Thoracic aorta (tissue), 2 donors: Measurements from ENCODE around the gene CAMSAP2. TPM values are rescaled to one million over a fixed set of nuclear protein-coding genes. Genes with fewer than 3 reads are reported as not detected.

ENCODE experiments used
- ATAC-seq: fragments of 150-250 bp; one replicate; pipeline ENCODE4 v1.8.0; 2017; ENCODE audit warnings: low read depth; ENCODE audit not compliant: insufficient number of reproducible peaks, low FRiP score
- DNase-seq: peaks from one replicate; pipeline ENCODE4 v3.0.0-alpha.2; 2020; ENCODE audit warnings: low spot score
- H3K27ac ChIP-seq, 2 donors: fragments of 200-600 bp; sonication (generic); 1 replicate in 1 of 2; 2 replicates in 1 of 2; pipeline ENCODE4 v1.5.1; 2016; ENCODE audit warnings: mild to moderate bottlenecking in 2 of 2, moderate library complexity in 2 of 2
- H3K27me3 ChIP-seq: fragments of 200-600 bp; sonication (generic); replicated peaks from 2 replicates; pipeline ENCODE4 v1.6.0; 2016; ENCODE audit warnings: mild to moderate bottlenecking; ENCODE audit not compliant: insufficient read depth
- H3K36me3 ChIP-seq: fragments of 200-600 bp; sonication (generic); one replicate; pipeline ENCODE4 v1.5.1; 2016
- H3K4me1 ChIP-seq, 2 donors: fragments of 200-600 bp; sonication (generic); 1 replicate in 1 of 2; 2 replicates in 1 of 2; pipeline versions ENCODE4 v1.5.1 to v1.6.0; 2016; ENCODE audit warnings: low read depth in 2 of 2, mild to moderate bottlenecking in 1 of 2; ENCODE audit not compliant: control insufficient read depth in 1 of 2
- H3K4me3 ChIP-seq: fragments of 200-600 bp; sonication (generic); 2 replicates; pipeline ENCODE4 v1.5.1; 2016; ENCODE audit warnings: mild to moderate bottlenecking
- H3K9me3 ChIP-seq: fragments of 200-600 bp; sonication (generic); 2 replicates; pipeline ENCODE4 v1.5.1; 2016
- total RNA-seq, 2 donors: library from RNA; depleted of rRNA; stranded (reverse); fragments of >200 nt; gene quantifications; one replicate each; pipeline versions ENCODE4 v1.1.0 to v1.2.3, GENCODE V29; 2016
- TF ChIP-seq, protein P1 (sequence below): fragments of 200-600 bp; sonication (generic); IDR thresholded peaks from one replicate; pipeline ENCODE4 v1.5.1; 2019; ENCODE audit warnings: antibody characterized with exemption

Gene CAMSAP2
- total RNA-seq, 2 donors from 2014 or later: 46.4 to 60.7 TPM

DNA sequence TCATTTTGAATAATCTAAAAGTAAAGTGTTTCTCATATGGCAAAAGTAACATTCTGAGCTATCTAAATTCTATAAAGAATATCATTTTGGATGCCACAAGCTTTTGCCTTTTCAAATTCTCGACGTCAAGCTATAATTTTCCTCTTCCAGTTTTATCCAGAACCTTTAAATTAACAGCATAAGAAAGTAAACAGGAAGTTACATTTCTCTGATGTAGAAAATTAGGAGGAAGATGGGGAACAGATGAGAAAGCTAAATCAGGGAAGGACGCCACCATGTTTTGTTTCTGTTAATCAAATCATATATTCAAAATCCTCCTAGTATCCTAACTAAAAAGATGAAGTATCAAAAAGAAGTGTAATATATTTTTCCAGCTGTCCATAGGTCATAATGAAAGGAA lies 8.8 kb upstream of the CAMSAP2 start:
- TF ChIP-seq, protein P1, sequence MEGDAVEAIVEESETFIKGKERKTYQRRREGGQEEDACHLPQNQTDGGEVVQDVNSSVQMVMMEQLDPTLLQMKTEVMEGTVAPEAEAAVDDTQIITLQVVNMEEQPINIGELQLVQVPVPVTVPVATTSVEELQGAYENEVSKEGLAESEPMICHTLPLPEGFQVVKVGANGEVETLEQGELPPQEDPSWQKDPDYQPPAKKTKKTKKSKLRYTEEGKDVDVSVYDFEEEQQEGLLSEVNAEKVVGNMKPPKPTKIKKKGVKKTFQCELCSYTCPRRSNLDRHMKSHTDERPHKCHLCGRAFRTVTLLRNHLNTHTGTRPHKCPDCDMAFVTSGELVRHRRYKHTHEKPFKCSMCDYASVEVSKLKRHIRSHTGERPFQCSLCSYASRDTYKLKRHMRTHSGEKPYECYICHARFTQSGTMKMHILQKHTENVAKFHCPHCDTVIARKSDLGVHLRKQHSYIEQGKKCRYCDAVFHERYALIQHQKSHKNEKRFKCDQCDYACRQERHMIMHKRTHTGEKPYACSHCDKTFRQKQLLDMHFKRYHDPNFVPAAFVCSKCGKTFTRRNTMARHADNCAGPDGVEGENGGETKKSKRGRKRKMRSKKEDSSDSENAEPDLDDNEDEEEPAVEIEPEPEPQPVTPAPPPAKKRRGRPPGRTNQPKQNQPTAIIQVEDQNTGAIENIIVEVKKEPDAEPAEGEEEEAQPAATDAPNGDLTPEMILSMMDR: no peak
- H3K4me3 ChIP-seq: peak overlapping the region; percentile 26
- peaks cover 3 to 20% of the 10 kb centered on the region in 2 donors for H3K4me1 ChIP-seq
- no peaks in the 10 kb centered on the region for H3K9me3 ChIP-seq
- ATAC-seq: no peak
- H3K27ac ChIP-seq: peak overlapping the region; percentile 64 to 70
- no peak for DNase-seq
- no peaks in the 10 kb centered on the region for H3K36me3 ChIP-seq
- no peaks in the 10 kb centered on the region for H3K27me3 ChIP-seq

DNA sequence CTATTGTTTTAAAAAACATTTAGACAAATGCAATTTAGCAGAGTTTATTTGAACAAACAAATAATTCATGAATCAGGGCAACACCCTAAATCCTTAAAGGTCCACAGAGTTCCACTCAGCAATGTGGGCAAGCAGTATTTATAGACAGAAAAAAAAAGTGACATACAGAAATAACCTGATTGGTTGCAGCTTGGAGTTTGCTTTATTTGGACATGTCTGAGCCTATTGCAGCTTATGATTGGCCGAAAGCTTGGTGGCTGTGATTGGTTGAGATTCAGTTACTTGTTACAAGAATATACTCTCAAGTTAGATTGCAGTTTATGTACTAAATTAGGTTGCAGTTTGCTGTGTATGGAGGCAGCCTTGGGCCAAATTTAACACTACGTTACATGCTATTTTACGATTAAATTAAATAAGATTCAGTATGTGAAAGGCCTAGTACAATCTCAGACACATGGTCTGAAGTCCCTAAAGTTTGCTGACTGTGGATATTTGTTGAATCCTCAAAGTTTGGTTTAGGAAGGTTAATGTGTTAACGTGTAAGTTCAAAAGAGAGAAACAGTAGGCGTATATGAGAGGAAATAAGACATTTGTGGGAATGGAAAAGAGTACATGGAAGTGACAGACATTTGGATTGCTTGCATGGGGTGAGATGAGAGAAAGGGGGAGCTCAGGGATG lies 6.9 kb upstream of the CAMSAP2 start:
- no peak for ATAC-seq

GRCh38 chr1:200732438-200732837 lies 6.3 kb upstream of the CAMSAP2 start:
- no peak overlapping the region for H3K4me3 ChIP-seq
- ATAC-seq (no peak), DNase-seq (no peak)
- H3K9me3 ChIP-seq: no peaks in the 10 kb centered on the region
- no peaks in the 10 kb centered on the region for H3K36me3 ChIP-seq
- H3K27ac ChIP-seq: no peak overlapping the region
- no peaks in the 10 kb centered on the region for H3K27me3 ChIP-seq
- TF ChIP-seq, protein P1: no peak
- H3K4me1 ChIP-seq: peaks cover 3 to 20% of the 10 kb centered on the region in 2 donors

More for the DNA sequence above, 6.9 kb upstream of the CAMSAP2 start:
- Histone ChIP-seq H3K4me1 (peaks cover 3 to 20% of the 10 kb centered on the region in 2 donors), H3K4me3 (no peak overlapping the region), H3K27ac (no peak overlapping the region), H3K9me3 (no peaks in the 10 kb centered on the region), H3K36me3 (no peaks in the 10 kb centered on the region), H3K27me3 (no peaks in the 10 kb centered on the region)
- no peak for DNase-seq
- TF ChIP-seq, protein P1: no peak

DNA sequence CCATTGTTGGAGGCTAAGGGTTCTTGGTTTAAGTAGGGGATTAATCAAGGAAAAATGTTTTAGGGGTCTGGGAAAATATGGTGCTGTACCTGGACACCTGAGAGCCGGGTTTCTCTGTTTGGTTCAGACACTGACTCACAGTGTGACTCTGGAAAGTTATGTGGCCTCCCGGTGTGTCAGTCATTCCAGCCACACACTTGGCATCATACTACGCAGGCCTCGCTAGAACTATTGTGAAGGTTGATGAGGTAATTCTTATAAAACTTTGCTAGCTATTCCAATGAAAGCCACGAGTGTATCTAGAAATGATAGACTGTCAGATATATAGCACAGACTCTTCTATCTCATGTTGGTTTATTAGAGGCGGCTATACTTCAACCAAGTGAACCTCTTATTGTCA lies 4.8 kb upstream of the CAMSAP2 start:
- Histone ChIP-seq H3K27ac (no peak overlapping the region), H3K4me3 (no peak overlapping the region), H3K27me3 (no peaks in the 10 kb centered on the region), H3K4me1 (peaks cover 8 to 21% of the 10 kb centered on the region in 2 donors), H3K36me3 (no peaks in the 10 kb centered on the region), H3K9me3 (no peaks in the 10 kb centered on the region)
- TF ChIP-seq, protein P1: no peak
- ATAC-seq (no peak), DNase-seq (no peak)

- H3K4me3 ChIP-seq: peak overlapping the region; percentile 82
- H3K36me3 ChIP-seq: no peaks in the 10 kb centered on the region
- TF ChIP-seq, protein P1: no peak
- ATAC-seq: no peak
- H3K9me3 ChIP-seq: no peaks in the 10 kb centered on the region
- H3K4me1 ChIP-seq: peaks cover 5 to 9% of the 10 kb centered on the region in 2 donors
- H3K27ac ChIP-seq: peak overlapping the region; percentile 55 to 98
- DNase-seq: no peak
- H3K27me3 ChIP-seq: no peaks in the 10 kb centered on the region
Observed at GRCh38 chr1:200737647-200738291, 924 bp upstream of the CAMSAP2 start.
